Mucosa of descending colon (tissue), 3 donors: ENCODE measurements around the gene HFM1. TPM values are rescaled to one million over a fixed set of nuclear protein-coding genes. Genes with fewer than 3 reads are reported as not detected.
"Not testable (repeated sequence)": the region's sequence is repeated elsewhere in the genome, so short reads cannot be mapped to it uniquely, and the experiment has no call there.

ENCODE experiments used
- ATAC-seq: fragments of 200-7000 bp; cut with Tn5 transposase; one replicate; pipeline ENCODE4 v1.9.1; 2020; ENCODE audit warnings: mild to moderate bottlenecking, moderate library complexity
- DNase-seq, 3 donors: peaks; one replicate each; pipeline ENCODE4 v3.0.0-alpha.2; 2020
- H3K36me3 ChIP-seq: fragments of 200-600 bp; one replicate; pipeline ENCODE4 v1.8.0; 2021; ENCODE audit warnings: low read depth, mild to moderate bottlenecking
- H3K4me1 ChIP-seq: fragments of 200-600 bp; one replicate; pipeline ENCODE4 v1.8.0; 2021; ENCODE audit warnings: low read depth, mild to moderate bottlenecking
- H3K4me3 ChIP-seq: fragments of 200-600 bp; one replicate; pipeline ENCODE4 v1.8.0; 2021; ENCODE audit warnings: mild to moderate bottlenecking
- H3K9me3 ChIP-seq: fragments of 200-600 bp; one replicate; pipeline ENCODE4 v1.8.0; 2021; ENCODE audit warnings: mild to moderate bottlenecking
- intact Hi-C, 2 donors: fragments of 100-400 bp; cut with DNase I in 1 of 2; cut with micrococcal nuclease in 1 of 2; formaldehyde crosslinking; loops; one replicate each; pipeline versions ENCODE4 v1.11.0 to v1.11.1; 2022; cut with DNase I, micrococcal nuclease
- total RNA-seq, 3 donors: library from RNA; stranded (reverse); fragmentation: NEBNext Ultra II Directional in 2 of 3; extraction: Animal tissue kit (Norgen Biotek cat#: 25700) in 2 of 3; gene quantifications; one replicate each; pipeline versions ENCODE4 v1.2.1 to v1.2.4, GENCODE V29; 2021 to 2023
- TF ChIP-seq, protein P1 (sequence below): fragments of 200-600 bp; IDR thresholded peaks from one replicate; pipeline ENCODE4 v1.8.0; 2022; ENCODE audit warnings: antibody characterized with exemption, mild to moderate bottlenecking
- donor health status: DM: no; HTN: no; CAD: no; lungs with moderate emphysema.
- donor health status: DM: no; HTN: no; CAD: no.
- donor health status: DM: no; HTN: yes; CAD: no.

HFM1 gene
- total RNA-seq, 3 donors from 2014 or later, result 0.12 to 1.2 (median 0.22) TPM

- Histone ChIP-seq H3K4me3 (no peak overlapping the region), H3K36me3 (no peaks in the 10 kb centered on the region), H3K9me3 (no peaks in the 10 kb centered on the region), H3K4me1 (no peaks in the 10 kb centered on the region)
- DNase-seq (no peak), ATAC-seq (no peak)
- TF ChIP-seq, protein P1, sequence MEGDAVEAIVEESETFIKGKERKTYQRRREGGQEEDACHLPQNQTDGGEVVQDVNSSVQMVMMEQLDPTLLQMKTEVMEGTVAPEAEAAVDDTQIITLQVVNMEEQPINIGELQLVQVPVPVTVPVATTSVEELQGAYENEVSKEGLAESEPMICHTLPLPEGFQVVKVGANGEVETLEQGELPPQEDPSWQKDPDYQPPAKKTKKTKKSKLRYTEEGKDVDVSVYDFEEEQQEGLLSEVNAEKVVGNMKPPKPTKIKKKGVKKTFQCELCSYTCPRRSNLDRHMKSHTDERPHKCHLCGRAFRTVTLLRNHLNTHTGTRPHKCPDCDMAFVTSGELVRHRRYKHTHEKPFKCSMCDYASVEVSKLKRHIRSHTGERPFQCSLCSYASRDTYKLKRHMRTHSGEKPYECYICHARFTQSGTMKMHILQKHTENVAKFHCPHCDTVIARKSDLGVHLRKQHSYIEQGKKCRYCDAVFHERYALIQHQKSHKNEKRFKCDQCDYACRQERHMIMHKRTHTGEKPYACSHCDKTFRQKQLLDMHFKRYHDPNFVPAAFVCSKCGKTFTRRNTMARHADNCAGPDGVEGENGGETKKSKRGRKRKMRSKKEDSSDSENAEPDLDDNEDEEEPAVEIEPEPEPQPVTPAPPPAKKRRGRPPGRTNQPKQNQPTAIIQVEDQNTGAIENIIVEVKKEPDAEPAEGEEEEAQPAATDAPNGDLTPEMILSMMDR, result no peak
- intact Hi-C loops, result no loop called here
These were observed 90.0 kb downstream of the HFM1 start for GRCh38 chr1:91314643-91315042.

DNA sequence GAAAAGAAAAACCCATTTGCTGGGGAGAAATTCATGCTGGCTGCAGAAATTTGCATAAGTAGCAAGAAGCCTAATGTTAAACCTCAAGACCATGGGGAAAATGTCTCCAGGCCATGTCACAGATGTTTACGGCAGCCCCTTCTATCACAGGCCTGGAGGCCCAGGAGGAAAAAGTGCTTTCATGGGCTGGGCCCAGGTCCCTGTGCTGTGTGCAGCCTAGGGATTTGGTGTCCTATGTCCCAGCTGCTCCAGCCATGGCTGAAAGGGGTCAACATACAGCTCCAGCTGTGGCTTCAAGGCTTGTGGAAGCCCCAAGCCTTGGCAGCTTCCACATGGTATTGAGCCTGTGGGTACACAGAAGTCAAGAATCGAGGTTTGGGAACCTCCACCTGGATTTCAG, 93.0 kb downstream of the HFM1 start:
- no peak overlapping the region for H3K4me3 ChIP-seq
- H3K9me3 ChIP-seq, result peaks cover 4% of the 10 kb centered on the region
- no peaks in the 10 kb centered on the region for H3K36me3 ChIP-seq
- DNase-seq (no peak), ATAC-seq (no peak)
- intact Hi-C loops, result no loop called here
- H3K4me1 ChIP-seq, result no peaks in the 10 kb centered on the region
- TF ChIP-seq, protein P1, result no peak

GRCh38 chr1:91308544-91308943, 96.1 kb downstream of the HFM1 start:
- intact Hi-C loops, result no loop called here
- TF ChIP-seq, protein P1, result no peak
- ATAC-seq (no peak), DNase-seq (no peak)
- Histone ChIP-seq H3K4me3 (no peak overlapping the region), H3K4me1 (no peaks in the 10 kb centered on the region), H3K9me3 (peaks cover 4% of the 10 kb centered on the region), H3K36me3 (no peaks in the 10 kb centered on the region)

DNA sequence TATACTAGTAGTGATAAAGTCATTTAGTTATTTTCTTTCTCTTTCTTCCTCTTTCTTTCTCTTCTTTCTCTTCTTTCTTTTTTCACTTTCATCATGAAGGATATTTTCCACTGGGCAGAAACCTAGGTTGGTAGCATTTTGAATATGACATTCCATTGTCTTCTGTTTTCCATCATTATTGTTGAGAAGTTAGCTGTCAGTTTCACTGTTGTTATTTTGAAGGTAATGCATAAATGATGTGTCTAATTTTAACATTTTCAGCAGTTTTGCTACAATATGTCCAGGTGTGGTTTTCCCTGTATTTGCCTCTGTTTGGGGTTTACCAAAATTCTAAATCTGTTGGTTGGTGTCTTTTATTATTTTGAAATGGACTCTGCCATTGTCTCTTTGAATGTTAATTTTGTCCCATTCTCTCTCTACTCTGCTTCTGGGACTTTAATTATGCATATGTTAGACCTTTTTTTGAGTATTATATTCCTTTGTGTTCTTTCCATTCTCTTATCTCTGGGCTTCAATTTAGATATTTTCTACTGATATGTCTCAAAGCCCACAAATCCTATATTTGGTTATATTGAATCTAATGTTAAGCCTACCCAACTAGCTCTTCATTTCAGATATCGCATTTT, 96.7 kb downstream of the HFM1 start:
- no peaks in the 10 kb centered on the region for H3K4me1 ChIP-seq
- intact Hi-C loops, result no loop called here
- no peaks in the 10 kb centered on the region for H3K36me3 ChIP-seq
- ATAC-seq, result no peak
- no peak for DNase-seq
- TF ChIP-seq, protein P1, result no peak
- no peak overlapping the region for H3K4me3 ChIP-seq
- peaks cover 4% of the 10 kb centered on the region for H3K9me3 ChIP-seq

GRCh38 chr1:91303165-91303564, 101.5 kb downstream of the HFM1 start:
- ATAC-seq (no peak), DNase-seq (no peak)
- intact Hi-C loops, result no loop called here
- H3K4me3 ChIP-seq, result no peak overlapping the region
- peaks cover 4% of the 10 kb centered on the region for H3K9me3 ChIP-seq
- no peaks in the 10 kb centered on the region for H3K4me1 ChIP-seq
- TF ChIP-seq, protein P1, result no peak
- H3K36me3 ChIP-seq, result no peaks in the 10 kb centered on the region

DNA sequence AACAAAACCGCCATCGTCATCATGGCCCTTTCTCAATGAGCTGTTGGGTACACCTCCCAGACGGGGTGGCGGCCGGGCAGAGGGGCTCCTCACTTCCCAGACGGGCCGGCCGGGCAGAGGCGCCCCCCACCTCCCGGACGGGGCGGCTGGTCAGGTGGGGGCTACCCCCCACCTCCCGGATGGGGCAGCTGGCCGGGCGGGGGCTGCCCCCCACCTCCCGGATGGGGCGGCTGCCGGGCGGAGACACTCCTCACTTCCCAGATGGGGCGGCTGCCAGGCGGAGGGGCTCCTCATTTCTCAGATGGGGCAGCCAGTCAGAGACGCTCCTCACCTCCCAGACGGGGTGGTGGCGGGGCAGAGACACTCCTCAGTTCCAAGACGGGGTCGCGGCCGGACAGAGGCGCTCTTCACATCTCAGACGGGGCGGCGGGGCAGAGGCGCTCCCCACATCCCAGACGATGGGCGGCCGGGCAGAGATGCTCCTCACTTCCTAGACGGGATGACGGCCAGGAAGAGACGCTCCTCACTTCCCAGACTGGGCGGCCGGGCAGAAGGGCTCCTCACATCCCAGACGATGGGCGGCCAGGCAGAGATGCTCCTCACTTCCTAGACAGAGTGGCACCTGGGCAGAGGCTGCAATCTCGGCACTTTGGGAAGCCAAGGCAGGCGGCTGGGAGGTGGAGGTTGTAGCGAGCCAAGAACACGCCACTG, 115.6 kb downstream of the HFM1 start:
- not testable (repeated sequence) for H3K36me3 ChIP-seq, DNase-seq, H3K4me3 ChIP-seq, ATAC-seq, H3K4me1 ChIP-seq, H3K9me3 ChIP-seq
- intact Hi-C loops, result loop anchor here in 1 of 2 donors (10.0 kb wide), 1 partner anchor 116 kb away; the partner anchor contains the start of gene HFM1

- H3K36me3 ChIP-seq, H3K4me1 ChIP-seq, H3K9me3 ChIP-seq, H3K4me3 ChIP-seq, ATAC-seq, DNase-seq: not testable (repeated sequence)
- intact Hi-C loops, result loop anchor here in 1 of 2 donors (10.0 kb wide), 1 partner anchor 118 kb away; the partner anchor contains the start of gene HFM1
These were observed 117.7 kb downstream of the HFM1 start for GRCh38 chr1:91286962-91287317.

DNA sequence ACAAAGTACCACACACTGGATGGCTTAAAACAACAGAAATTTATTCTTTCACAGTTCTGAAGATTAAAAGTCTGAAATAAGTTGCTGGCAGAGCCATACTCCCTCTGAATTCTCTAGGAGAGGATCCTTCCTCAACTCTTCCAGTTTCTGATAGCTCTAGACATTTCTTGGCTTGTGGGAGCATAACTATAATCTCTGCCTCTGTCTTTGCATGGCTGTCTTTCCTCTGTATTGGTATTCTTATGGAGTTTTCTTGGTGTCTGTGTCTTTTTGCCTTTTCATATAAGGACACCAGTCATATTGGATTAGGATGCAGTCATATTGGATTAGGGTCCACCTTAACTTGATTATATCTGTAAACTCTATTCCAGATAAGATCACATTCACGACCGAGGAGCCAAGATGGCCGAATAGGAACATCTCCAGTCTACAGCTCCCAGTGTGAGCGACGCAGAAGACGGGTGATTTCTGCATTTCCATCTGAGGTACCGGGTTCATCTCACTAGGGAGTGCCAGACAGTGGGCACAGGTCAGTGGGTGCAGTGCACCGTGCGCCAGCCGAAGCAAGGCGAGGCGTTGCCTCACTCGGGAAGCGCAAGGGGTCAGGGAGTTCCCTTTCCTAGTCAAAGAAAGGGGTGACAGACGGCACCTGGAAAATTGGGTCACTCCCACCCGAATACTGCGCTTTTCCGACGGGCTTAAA, 118.2 kb downstream of the HFM1 start:
- not testable (repeated sequence) for DNase-seq, H3K4me1 ChIP-seq, H3K9me3 ChIP-seq, ATAC-seq, H3K36me3 ChIP-seq, H3K4me3 ChIP-seq
- intact Hi-C loops, result loop anchor here in 1 of 2 donors (10.0 kb wide), 1 partner anchor 118 kb away; the partner anchor contains the start of gene HFM1
